Endometrial microvascular endothelial cells (primary cell): ENCODE measurements around the gene PDK2. TPM values are rescaled to one million over a fixed set of nuclear protein-coding genes. Genes with fewer than 3 reads are reported as not detected.

ENCODE experiments used
- in situ Hi-C: cut with HindIII; loops from 2 replicates; pipeline ENCODE4 v1.10.0; 2017; ENCODE audit warnings: low sequenced_read_pairs, low pct_unique_long_range_greater_than_20kb; ENCODE audit errors: inconsistent ontology term
- total RNA-seq: library from RNA; depleted of rRNA; stranded (reverse); fragments of >200 nt; gene quantifications from one replicate; pipeline ENCODE4 v1.2.3, GENCODE V29; 2015; ENCODE audit errors: inconsistent ontology term

The PDK2 gene
- total RNA-seq, 1 donor from 2014 or later: 12.2 TPM

GRCh38 chr17:50096092-50096491 lies 941 bp downstream of the PDK2 start:
- in situ Hi-C loops: no loop called here

- in situ Hi-C loops: no loop called here
Measured at GRCh38 chr17:50096758-50097157, 1.6 kb downstream of the PDK2 start.

- in situ Hi-C loops: no loop called here
Measured at GRCh38 chr17:50097455-50097854, 2.3 kb downstream of the PDK2 start.

- in situ Hi-C loops: no loop called here
Measured at GRCh38 chr17:50097926-50098325, 2.8 kb downstream of the PDK2 start.

- in situ Hi-C loops: no loop called here
Measured at GRCh38 chr17:50098583-50098982, 3.4 kb downstream of the PDK2 start.

- in situ Hi-C loops: no loop called here
Measured at GRCh38 chr17:50099003-50099402, 3.9 kb downstream of the PDK2 start.

GRCh38 chr17:50100480-50100883 lies 5.3 kb downstream of the PDK2 start:
- in situ Hi-C loops: no loop called here

GRCh38 chr17:50100921-50101345 lies 5.8 kb downstream of the PDK2 start:
- in situ Hi-C loops: no loop called here

- in situ Hi-C loops: no loop called here
Measured at GRCh38 chr17:50101346-50102163, 6.4 kb downstream of the PDK2 start.

- in situ Hi-C loops: no loop called here
Measured at GRCh38 chr17:50102164-50102991, 7.2 kb downstream of the PDK2 start.

- in situ Hi-C loops: no loop called here
Measured at GRCh38 chr17:50103252-50103651, 8.1 kb downstream of the PDK2 start.

GRCh38 chr17:50103941-50104340 lies 8.8 kb downstream of the PDK2 start:
- in situ Hi-C loops: no loop called here

GRCh38 chr17:50105811-50106210 lies 10.7 kb downstream of the PDK2 start:
- in situ Hi-C loops: no loop called here

- in situ Hi-C loops: no loop called here
Measured at GRCh38 chr17:50106393-50107131, 11.4 kb downstream of the PDK2 start.

GRCh38 chr17:50107790-50108414 lies 12.8 kb downstream of the PDK2 start:
- in situ Hi-C loops: no loop called here

GRCh38 chr17:50108556-50108955 lies 13.4 kb downstream of the PDK2 start:
- in situ Hi-C loops: no loop called here

GRCh38 chr17:50109207-50109606 lies 14.1 kb downstream of the PDK2 start:
- in situ Hi-C loops: no loop called here

- in situ Hi-C loops: no loop called here
Measured at GRCh38 chr17:50109785-50110184, 14.6 kb downstream of the PDK2 start.
